GM10266 (cell line): Measurements from ENCODE around the gene SNTA1.
"Not testable (repeated sequence)": the region's sequence is repeated elsewhere in the genome, so short reads cannot be mapped to it uniquely, and the experiment has no call there.

Experiments
- DNase-seq: peaks from one replicate; pipeline ENCODE4 v3.0.0; 2012; ENCODE audit errors: extremely low spot score
- TF ChIP-seq, protein P1 (sequence below): IDR thresholded peaks from 2 replicates; pipeline ENCODE4 v1.5.1; 2012; ENCODE audit warnings: mild to moderate bottlenecking, low read depth; ENCODE audit not compliant: control insufficient read depth, insufficient read depth; ENCODE audit errors: missing control alignments

Gene SNTA1

DNA sequence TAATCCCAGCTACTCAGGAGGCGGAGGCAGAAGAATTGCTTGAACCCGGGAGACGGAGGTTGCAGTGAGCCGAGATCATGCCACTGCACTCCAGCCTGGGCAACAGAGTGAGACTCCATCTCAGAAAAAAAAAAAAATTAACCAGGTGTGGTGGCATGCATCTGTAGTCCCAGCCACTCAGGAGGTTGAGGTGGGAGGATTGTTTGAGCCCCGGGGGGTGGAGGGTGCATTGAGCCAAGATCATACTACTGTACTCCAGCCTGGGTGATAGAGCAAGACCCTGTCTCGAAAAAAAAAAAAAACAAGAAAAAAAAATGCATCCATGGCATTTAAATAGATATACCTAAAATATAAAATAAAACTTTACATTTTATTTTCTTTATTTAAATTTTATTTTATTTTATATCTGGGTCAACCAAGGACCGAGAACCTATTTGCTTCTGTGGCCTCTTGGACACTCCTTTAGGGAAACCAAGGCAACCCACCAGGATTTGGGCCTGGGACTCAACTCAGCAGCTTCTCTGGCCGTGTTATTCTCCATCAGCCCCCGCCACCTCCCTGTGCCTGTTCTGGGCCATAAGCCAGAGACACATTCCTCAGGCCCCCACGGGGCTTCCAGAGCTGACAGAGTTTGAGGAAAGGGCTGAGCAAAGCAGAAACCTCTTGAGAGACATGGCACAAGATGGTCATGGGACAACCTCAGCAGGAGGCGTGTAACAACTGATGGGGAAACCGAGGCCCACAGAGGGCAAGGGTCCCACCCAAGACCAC is 6.2 kb downstream of the SNTA1 start:
- TF ChIP-seq, protein P1, sequence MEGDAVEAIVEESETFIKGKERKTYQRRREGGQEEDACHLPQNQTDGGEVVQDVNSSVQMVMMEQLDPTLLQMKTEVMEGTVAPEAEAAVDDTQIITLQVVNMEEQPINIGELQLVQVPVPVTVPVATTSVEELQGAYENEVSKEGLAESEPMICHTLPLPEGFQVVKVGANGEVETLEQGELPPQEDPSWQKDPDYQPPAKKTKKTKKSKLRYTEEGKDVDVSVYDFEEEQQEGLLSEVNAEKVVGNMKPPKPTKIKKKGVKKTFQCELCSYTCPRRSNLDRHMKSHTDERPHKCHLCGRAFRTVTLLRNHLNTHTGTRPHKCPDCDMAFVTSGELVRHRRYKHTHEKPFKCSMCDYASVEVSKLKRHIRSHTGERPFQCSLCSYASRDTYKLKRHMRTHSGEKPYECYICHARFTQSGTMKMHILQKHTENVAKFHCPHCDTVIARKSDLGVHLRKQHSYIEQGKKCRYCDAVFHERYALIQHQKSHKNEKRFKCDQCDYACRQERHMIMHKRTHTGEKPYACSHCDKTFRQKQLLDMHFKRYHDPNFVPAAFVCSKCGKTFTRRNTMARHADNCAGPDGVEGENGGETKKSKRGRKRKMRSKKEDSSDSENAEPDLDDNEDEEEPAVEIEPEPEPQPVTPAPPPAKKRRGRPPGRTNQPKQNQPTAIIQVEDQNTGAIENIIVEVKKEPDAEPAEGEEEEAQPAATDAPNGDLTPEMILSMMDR = no peak

DNA sequence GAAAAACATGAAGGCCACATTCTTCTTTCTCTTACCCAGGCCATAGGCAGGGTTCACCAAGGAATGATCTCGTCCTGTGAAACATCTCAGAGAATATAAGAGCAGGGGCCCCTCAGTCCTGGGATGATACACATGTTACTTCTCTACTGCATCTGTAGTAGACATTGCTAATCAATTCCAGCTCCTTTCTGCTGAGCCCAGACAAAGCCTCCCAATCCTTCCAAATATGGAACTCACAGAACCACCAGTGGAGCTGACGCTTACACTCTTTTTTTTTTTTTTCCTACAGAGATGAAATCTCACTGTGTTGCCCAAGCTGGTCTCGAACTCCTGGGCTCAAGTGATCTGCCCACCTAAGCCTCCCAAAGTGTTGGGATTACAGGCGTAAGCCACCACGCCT is 9.1 kb downstream of the SNTA1 start:
- DNase-seq = no peak
- TF ChIP-seq, protein P1 = no peak

More for the DNA sequence above, 6.2 kb downstream of the SNTA1 start:
- no peak for DNase-seq

DNA sequence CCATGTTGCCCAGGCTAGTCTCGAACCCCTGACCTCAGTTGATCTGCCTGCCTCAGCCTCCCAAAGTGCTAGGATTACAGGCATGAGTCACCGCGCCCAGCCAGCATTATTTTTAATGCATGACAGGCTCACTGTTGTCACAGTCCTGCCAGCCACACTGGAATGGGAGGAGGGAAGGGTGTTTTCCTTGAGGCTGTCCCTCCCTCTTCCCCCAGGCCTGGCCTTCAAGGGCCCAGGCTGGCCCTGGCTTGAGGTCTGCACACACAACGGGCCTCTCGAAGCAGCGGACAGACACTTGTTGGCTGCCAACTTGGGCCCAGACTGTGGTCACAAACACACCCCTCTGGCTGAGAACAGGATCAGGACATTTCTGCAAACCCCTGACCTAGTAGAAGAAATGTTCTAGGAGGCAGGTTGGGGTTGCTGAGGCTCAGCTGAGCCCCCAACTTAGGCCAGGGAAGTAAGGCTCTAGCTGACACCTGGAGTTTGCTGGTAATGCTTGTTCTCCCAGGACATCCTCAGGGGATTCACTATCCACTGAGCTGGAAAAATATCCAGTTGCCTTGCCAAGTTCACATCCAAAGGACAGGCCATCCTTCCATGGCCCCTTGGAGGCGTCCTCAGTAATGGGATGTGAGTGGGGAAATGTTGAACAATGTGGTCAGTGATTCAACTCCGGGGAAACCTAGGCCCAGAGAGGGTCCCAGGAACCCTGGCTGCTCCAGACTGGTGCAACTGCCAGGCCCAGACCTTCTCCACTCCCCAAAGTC is 9.9 kb downstream of the SNTA1 start:
- no peak for DNase-seq
- TF ChIP-seq, protein P1 = no peak

DNA sequence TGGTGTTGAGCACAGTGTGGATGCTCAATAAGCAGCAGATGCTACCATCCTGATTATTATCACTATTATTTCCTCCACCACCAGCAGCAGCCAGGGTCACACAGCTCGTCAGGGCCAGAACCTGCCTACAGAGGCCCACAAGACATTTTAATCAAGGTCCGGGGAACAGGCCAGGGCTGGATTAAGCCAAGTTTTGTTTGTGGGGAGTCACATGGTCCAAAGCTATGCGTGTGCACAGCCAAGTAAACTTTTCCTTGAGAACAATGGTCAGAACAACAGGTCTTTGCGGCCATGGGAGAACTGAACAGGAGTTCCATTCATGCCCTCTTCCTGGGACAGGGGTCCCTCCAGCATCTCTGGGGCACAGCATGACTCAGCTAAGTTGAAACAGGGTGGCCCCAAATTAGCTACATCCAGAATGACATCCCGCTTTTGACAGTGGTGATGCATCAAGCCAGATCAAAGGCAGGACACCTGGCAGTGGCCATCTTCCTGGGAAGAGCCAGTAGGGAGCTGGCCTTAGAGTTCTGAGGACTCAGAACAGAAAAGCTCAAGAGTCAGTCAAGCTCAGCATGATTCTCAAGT is 11.7 kb downstream of the SNTA1 start:
- TF ChIP-seq, protein P1 = no peak
- no peak for DNase-seq

DNA sequence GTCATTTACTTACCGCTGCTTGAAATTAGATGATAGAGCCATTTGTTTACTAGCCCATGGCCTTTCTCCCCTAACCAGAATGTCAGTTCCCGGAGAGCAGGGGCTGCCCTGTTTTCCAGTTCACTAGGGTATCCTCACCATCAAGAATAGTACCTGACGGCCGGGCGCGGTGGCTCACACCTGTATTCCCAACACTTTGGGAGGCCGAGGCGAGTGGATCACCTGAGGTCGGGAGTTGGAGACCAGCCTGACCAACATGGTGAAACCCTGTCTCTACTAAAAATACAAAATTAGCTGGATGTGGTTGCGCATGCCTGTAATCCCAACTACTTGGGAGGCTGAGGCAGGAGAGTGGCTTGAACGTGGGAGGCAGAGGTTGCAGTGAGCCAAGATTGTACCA is 19.7 kb downstream of the SNTA1 start:
- DNase-seq = not testable (repeated sequence)

DNA sequence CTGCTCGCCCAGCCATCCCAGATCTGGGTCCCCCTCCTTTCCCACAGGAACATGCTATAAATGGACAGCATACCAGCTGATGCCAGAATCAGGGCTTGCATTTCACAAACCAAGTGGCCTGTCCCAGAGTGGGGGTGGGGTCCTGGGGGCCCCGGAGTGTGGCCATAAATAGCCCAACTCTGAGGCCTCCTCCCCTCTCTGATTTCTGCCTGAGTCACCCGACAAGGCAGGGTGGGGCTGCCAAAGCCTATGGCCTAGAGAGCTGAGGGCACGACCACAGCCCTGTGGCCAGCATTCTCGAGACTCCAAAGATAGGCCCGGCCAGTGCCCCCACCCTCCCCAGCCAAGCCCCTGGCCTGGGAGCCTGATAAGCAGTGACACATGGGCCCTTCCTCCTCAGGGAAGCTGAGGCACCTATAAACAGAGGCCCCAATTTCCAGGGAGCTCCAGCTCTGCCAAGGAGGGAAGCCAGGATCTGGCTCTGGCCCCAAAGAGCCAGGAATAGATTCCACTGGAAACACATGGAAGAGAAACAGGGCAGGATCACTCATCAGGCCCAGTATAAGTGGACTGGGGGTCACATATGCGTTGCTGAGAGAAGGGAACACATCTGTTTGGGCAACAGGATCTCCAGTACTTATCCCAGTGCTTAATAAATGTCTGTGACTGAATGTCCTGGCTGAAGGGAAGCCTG is 20.3 kb downstream of the SNTA1 start:
- DNase-seq = no peak
- TF ChIP-seq, protein P1 = no peak
